Measurements from ENCODE around the gene ZNF440.

DNA sequence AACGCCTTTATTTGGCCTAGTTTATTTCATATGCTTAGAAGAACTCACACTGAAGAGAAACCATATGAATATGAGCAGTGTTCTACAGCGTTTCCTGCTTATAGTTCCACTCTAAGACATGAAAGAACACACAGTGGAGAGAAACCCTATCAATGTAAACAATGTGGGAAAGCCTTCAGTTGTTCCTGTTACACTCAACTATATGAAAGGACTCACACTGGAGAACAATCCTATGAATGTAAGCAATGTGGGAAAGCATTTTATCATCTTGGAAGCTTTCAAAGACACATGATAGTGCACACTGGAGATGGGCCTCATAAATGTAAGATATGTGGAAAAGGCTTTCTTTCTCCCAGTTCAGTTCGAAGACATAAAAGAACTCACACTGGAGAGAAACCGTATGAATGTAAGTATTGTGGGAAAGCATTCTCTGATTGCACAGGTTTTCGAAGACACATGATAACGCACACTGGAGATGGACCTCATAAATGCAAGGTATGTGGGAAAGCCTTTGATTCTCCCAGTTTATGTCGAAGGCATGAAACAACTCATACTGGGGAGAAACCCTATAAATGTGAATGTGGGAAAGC is 33.5 kb upstream of the ZNF440 start:
- no peak for TF ChIP-seq POLR2A (IDR thresholded peaks at IDR 0.05)
- TF ChIP-seq, protein P1, sequence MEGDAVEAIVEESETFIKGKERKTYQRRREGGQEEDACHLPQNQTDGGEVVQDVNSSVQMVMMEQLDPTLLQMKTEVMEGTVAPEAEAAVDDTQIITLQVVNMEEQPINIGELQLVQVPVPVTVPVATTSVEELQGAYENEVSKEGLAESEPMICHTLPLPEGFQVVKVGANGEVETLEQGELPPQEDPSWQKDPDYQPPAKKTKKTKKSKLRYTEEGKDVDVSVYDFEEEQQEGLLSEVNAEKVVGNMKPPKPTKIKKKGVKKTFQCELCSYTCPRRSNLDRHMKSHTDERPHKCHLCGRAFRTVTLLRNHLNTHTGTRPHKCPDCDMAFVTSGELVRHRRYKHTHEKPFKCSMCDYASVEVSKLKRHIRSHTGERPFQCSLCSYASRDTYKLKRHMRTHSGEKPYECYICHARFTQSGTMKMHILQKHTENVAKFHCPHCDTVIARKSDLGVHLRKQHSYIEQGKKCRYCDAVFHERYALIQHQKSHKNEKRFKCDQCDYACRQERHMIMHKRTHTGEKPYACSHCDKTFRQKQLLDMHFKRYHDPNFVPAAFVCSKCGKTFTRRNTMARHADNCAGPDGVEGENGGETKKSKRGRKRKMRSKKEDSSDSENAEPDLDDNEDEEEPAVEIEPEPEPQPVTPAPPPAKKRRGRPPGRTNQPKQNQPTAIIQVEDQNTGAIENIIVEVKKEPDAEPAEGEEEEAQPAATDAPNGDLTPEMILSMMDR (IDR thresholded peaks at IDR 0.05): no peak
